ENCODE data around the gene TUBB3.
"Not testable (repeated sequence)": the region's sequence is repeated elsewhere in the genome, so short reads cannot be mapped to it uniquely, and the experiment has no call there.

TUBB3 gene

GRCh38 chr16:89922884-89923639 lies at the start of gene TUBB3:
Gene TUBB3, plus strand, starts transcription at chr16:89923342. Its CDS starts 60 bp downstream, at chr16:89923402.
- Histone ChIP-seq H3K9me3 (replicated peaks in 1 of 11) (no peaks in the 10 kb centered on the region), H3K9ac (peak within 1 kb of the TSS; percentile 79 to 93 (median 85)), H3K27ac (peak within 1 kb of the TSS; percentile 77 to 96 (median 85)), H3K4me1 (peaks cover 67 to 77% (median 76%) of the 10 kb centered on the region in 10 experiments), H3K27me3 (peaks cover 0 to 5% (median 0%) of the 10 kb centered on the region in 11 experiments; a peak in 3 of 22 replicates), H4K20me1 (peaks cover 30 to 73% (median 48%) of the 10 kb centered on the region in 11 experiments), H3K36me3 (peaks cover 0 to 5% (median 0%) of the 10 kb centered on the region in 11 experiments; a peak in 1 of 22 replicates), H3K4me3 (peak within 1 kb of the TSS; percentile 73 to 87 (median 79)), H3K4me2 (peak within 1 kb of the TSS; percentile 88 to 100 (median 98))
- no peak for TF ChIP-seq Cebpa-rat (IDR thresholded peaks at IDR 0.05)

GRCh38 chr16:89873972-89874689 lies 49.0 kb upstream of the TUBB3 start:
- Histone ChIP-seq H3K27me3 (no peaks in the 10 kb centered on the region), H3K9ac (peak overlapping the region; percentile 93 to 100 (median 98)), H3K4me3 (peak overlapping the region; percentile 68 to 85 (median 80)), H3K27ac (peak overlapping the region; percentile 93 to 100 (median 99)), H3K4me1 (peaks cover 42 to 61% (median 57%) of the 10 kb centered on the region in 10 experiments), H3K36me3 (peaks cover 39 to 50% (median 45%) of the 10 kb centered on the region in 11 experiments), H3K4me2 (peak overlapping the region; percentile 70 to 93 (median 88)), H3K9me3 (replicated peaks in 1 of 11) (no peaks in the 10 kb centered on the region), H4K20me1 (peaks cover 49 to 50% (median 50%) of the 10 kb centered on the region in 11 experiments)
- TF ChIP-seq Cebpa-rat (IDR thresholded peaks at IDR 0.05) = no peak

- not testable (repeated sequence) for H3K27me3 ChIP-seq; H3K4me3 ChIP-seq; H3K9ac ChIP-seq; H3K9me3 ChIP-seq (replicated peaks in 1 of 11); H3K27ac ChIP-seq; H3K4me2 ChIP-seq
- H3K36me3 ChIP-seq = peaks cover 80 to 97% (median 90%) of the 10 kb centered on the region in 11 experiments
- peaks cover 96 to 100% (median 99%) of the 10 kb centered on the region in 11 experiments for H4K20me1 ChIP-seq
- H3K4me1 ChIP-seq = peaks cover 25 to 47% (median 32%) of the 10 kb centered on the region in 10 experiments
These were observed 44.0 kb upstream of the TUBB3 start for GRCh38 chr16:89879123-89879522.

- peak overlapping the region in 8 of 11 experiments; percentile 11 to 65 (median 46); a peak in 15 of 22 replicates for H3K4me2 ChIP-seq
- H3K9ac ChIP-seq = peak overlapping the region in 9 of 11 experiments; percentile 15 to 62 (median 31); a peak in 13 of 22 replicates
- H3K4me3 ChIP-seq = peak overlapping the region in 1 of 10 experiments; percentile 7; a peak in 1 of 20 replicates
- H3K9me3 ChIP-seq (replicated peaks in 1 of 11) = no peaks in the 10 kb centered on the region
- H3K36me3 ChIP-seq = peaks cover 88 to 100% (median 94%) of the 10 kb centered on the region in 11 experiments
- peaks cover 12 to 36% (median 20%) of the 10 kb centered on the region in 10 experiments; a peak in 19 of 20 replicates for H3K4me1 ChIP-seq
- H3K27ac ChIP-seq = peak overlapping the region in 4 of 11 experiments; percentile 4 to 52 (median 12); a peak in 4 of 22 replicates
- H4K20me1 ChIP-seq = peaks cover 95 to 100% (median 99%) of the 10 kb centered on the region in 11 experiments
- no peak for TF ChIP-seq Cebpa-rat (IDR thresholded peaks at IDR 0.05)
- H3K27me3 ChIP-seq = no peaks in the 10 kb centered on the region
These were observed 42.4 kb upstream of the TUBB3 start for GRCh38 chr16:89880477-89881367.

GRCh38 chr16:89881368-89881730 lies 41.8 kb upstream of the TUBB3 start:
- peaks cover 89 to 100% (median 94%) of the 10 kb centered on the region in 11 experiments for H3K36me3 ChIP-seq
- peak overlapping the region in 4 of 11 experiments; percentile 9 to 52 (median 12); a peak in 5 of 22 replicates for H3K27ac ChIP-seq
- H3K27me3 ChIP-seq = no peaks in the 10 kb centered on the region
- H3K4me2 ChIP-seq = peak overlapping the region in 6 of 11 experiments; percentile 32 to 65 (median 52); a peak in 10 of 22 replicates
- H3K4me3 ChIP-seq = no peak overlapping the region
- peak overlapping the region in 7 of 11 experiments; percentile 15 to 62 (median 50); a peak in 12 of 22 replicates for H3K9ac ChIP-seq
- H3K9me3 ChIP-seq (replicated peaks in 1 of 11) = no peaks in the 10 kb centered on the region
- H4K20me1 ChIP-seq = peaks cover 88 to 100% (median 99%) of the 10 kb centered on the region in 11 experiments
- H3K4me1 ChIP-seq = peaks cover 6 to 29% (median 17%) of the 10 kb centered on the region in 10 experiments; a peak in 19 of 20 replicates
- TF ChIP-seq Cebpa-rat (IDR thresholded peaks at IDR 0.05) = no peak

GRCh38 chr16:89883346-89884040 lies 39.6 kb upstream of the TUBB3 start:
- Histone ChIP-seq H3K4me3 (no peak overlapping the region), H3K4me2 (no peak overlapping the region), H3K9ac (no peak overlapping the region), H4K20me1 (peaks cover 72 to 100% (median 90%) of the 10 kb centered on the region in 11 experiments), H3K36me3 (peaks cover 92 to 100% (median 98%) of the 10 kb centered on the region in 11 experiments), H3K27me3 (no peaks in the 10 kb centered on the region), H3K27ac (no peak overlapping the region), H3K9me3 (replicated peaks in 1 of 11) (no peaks in the 10 kb centered on the region), H3K4me1 (peaks cover 0 to 27% (median 17%) of the 10 kb centered on the region in 10 experiments; a peak in 15 of 20 replicates)
- no peak for TF ChIP-seq Cebpa-rat (IDR thresholded peaks at IDR 0.05)

GRCh38 chr16:89884041-89884421 lies 39.1 kb upstream of the TUBB3 start:
- TF ChIP-seq Cebpa-rat (IDR thresholded peaks at IDR 0.05) = no peak
- H3K4me3 ChIP-seq = no peak overlapping the region
- H3K27me3 ChIP-seq = no peaks in the 10 kb centered on the region
- H3K4me2 ChIP-seq = no peak overlapping the region
- H3K9ac ChIP-seq = peak overlapping the region in 2 of 11 experiments; percentile 2 to 9; a peak in 1 of 22 replicates
- no peak overlapping the region for H3K27ac ChIP-seq
- peaks cover 0 to 27% (median 17%) of the 10 kb centered on the region in 10 experiments; a peak in 15 of 20 replicates for H3K4me1 ChIP-seq
- H3K36me3 ChIP-seq = peaks cover 92 to 100% (median 98%) of the 10 kb centered on the region in 11 experiments
- no peaks in the 10 kb centered on the region for H3K9me3 ChIP-seq (replicated peaks in 1 of 11)
- peaks cover 66 to 100% (median 89%) of the 10 kb centered on the region in 11 experiments for H4K20me1 ChIP-seq
